ENCODE measurements around the gene RACGAP1. TPM values are rescaled to one million over a fixed set of nuclear protein-coding genes. Genes with fewer than 3 reads are reported as not detected.

The RACGAP1 gene
- total RNA-seq, 1 donor from 2014 or later = 19.9 TPM

DNA sequence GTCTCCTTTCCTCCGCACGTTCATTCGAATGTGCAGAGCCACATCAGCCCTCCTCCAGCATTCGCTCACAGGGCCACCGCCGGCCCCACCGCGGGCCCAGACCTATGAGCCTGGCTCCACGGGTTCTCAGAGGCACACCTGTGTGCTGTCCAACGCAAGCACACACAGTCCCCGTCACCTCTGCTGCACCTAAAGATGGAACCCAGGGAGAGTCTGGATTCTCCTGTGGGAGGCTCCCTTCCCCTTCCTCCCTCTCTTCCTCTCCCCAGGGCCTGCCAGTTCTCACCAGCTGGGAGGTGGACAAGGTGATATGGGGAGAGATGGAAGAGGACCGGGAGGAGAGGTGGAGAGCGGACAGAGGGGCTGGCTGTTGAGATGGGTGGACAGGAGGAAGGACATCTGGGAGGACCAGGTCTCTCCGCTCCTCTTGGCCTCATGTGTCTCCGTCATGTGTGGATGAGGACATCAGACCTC lies 57.5 kb downstream of the RACGAP1 start:
- no peak for DNase-seq

DNA sequence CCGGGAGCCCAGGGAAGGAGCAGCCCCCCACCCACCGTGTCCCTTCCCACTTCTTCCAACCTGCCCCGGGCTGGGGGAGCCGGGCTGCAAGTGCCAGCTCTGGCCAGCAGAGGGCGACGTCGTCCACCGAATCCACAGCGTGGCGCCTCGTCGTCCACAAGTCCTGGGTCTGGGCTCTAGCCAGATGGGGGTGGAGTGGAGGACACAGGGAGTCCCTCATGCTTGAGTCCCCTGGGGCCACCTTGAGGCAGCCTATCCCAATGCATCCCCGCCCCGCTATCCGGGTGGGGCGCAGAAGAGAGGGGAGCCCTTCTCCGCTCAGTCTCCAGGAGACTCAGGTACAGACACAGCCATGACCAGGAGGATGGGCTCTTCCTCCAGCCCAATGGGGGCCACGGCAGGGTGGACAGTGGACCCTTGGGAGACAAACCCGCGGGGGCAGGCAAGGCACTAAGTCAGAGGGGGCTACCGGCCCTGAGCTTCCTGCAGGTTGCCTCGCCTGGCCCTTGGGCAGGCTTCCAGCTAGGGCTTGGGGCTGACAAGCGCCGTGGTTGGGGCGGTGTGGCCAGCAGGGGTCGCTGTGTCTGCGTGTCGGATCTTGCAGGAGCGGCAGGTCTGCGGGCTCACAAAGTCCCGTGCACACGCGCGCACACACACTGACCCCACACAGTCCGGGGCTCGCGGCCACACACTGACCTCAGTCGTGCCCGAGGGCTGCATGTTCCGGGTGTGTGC lies 58.1 kb downstream of the RACGAP1 start:
- peak; percentile 94 for DNase-seq

DNA sequence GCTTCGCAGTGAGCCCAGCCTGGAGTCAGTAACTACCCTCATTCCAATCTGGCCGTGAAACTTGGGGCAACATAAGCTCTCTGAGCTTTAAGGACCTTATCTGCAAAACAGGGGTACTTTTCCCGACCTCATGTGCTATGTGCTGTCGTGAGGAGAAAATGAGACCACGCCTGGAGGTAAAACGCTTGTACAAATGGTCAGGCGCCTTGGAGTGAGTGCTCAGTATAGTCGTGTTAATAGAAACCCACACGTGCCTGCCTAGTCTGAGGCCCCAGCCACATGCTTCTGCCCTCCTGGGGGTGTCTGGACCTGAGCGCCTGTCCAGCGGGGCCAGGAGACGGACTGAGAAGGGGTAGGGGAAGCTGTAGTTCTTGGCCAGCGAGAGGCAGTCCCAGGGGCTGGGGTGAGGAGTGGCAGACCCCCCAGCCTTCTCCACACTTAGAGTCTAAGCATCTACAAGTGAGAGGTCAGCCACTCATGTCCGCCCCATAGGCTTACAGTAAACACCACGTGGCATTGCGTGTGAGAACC lies 58.7 kb downstream of the RACGAP1 start:
- DNase-seq = no peak

GRCh38 chr12:49965836-49966235 lies 59.5 kb downstream of the RACGAP1 start:
- no peak for DNase-seq

- no peak for DNase-seq
Measured at GRCh38 chr12:49964849-49965624, 60.3 kb downstream of the RACGAP1 start.

DNA sequence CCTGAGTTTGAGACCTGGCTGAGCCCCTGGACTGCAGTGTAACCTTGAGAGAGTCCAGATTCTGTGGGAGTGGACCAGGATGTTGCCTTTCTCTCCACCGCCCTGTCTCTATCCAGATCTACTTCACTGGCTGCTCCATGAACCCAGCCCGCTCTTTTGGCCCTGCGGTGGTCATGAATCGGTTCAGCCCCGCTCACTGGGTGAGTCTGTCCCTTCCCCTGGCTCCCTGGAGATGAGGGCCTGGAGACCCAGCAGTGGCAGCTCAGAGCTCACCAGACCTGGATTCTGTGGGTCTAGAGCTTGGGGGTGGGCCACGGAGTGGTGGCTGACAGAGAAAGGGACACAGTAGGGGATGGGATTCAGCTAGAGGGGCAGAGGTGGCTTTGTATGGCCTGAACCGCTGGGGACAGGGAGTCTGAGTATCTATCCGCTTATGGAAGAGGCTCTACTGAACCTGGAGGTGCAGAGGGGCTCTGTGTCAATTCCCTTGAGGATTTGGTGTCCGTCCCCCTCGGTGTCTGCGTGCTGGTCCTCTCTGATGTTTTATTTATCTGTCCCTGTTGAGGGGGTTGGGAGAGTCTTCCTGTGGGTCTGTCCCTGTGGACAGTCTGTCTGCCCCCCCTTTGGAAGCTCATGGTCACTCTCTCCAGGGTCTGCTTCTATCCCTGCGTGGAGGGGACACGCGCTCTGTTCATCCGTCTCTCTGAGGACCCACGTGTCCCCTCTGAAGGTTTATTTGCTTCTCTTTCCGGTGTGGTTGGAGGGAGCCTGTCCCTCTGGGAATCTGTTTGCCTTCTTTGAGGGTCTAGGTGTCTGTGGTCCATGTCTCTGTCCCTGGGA lies 61.1 kb downstream of the RACGAP1 start:
- no peak for DNase-seq

DNA sequence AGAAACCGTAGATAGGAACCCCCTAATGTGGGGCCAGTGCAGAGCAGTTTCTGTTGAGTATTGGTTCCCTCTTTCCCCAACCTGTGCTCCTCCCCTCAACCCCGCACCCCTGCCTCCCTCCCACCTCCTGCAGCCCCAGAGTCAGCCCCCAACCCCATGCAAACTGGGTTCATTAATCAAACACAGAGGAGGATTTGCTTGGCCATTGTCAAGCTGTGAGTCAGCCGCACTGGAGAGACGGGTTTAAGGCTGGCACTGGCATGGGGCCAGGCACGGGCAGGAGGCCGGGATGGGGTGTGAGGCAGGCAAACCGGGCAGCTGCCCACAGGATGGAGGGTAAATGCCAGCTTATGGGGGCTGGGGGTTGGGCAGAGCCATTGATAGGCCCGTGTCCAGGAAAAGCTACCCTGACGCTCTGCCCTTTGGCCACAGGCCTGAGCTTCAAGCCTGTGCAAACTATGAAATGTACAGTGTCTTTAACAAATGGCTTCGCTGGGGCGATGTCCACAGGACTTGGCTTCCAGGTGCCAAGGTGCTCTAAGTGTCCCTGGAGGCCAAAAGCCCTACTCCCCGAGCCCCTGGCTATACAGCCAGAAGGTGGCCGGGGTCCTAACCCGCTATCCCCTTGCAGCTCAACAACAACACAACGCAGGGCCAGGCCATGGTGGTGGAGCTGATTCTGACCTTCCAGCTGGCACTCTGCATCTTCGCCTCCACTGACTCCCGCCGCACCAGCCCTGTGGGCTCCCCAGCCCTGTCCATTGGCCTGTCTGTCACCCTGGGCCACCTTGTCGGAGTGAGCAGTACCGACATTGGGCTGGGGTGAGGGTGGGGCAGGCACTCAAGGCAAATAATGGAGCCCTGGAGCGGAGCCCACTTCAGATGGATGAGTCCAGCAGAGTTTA lies 62.2 kb downstream of the RACGAP1 start:
- peak; percentile 62 for DNase-seq

GRCh38 chr12:49961993-49962764 lies 63.1 kb downstream of the RACGAP1 start:
- DNase-seq = no peak

DNA sequence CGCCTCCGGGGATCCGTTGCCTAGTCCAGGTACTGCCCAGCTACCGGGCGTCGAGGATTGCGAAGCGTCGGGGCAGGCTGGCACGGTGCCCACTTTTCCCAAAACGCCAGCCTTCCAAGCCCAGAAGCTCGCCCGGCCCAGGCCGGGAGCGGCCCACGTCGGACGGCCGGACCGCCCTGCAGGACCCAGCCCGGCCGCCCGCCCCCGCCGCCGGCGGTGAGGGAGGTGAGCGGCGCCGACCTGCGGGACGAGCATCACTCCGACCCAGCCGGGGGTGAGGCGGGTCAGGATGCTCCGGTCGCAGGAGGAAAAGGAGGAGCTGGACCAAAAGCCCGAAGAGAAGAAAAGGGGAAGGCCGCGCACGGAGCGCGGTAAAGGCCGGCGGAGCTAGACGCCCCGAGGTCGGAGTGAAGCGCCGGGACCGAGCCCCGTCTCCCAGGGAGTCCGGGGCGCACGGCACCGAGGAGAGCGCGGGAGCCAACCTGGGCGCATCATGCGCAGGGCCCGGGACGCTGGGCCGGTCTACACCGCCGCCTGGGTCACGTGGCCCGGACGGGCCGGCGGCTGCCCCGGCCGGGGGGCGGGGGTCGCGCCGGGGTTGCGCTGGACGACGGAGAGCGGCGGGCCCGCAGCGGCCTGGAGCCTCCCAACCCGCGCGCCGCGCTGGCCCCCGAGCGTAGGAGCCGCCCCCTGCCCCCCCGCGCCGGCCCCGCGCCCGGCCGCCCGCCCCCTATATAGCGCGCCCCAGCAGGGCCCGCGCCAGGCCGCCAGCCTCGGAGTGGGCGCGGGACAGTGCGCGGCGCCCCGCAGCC lies 64.0 kb downstream of the RACGAP1 start, which contains the start of gene AQP5:
Gene AQP5, plus strand, starts transcription at position 762 of the 812 bp plus-strand sequence. CDS start 146 bp downstream, outside the sequence.
- DNase-seq = no peak

DNA sequence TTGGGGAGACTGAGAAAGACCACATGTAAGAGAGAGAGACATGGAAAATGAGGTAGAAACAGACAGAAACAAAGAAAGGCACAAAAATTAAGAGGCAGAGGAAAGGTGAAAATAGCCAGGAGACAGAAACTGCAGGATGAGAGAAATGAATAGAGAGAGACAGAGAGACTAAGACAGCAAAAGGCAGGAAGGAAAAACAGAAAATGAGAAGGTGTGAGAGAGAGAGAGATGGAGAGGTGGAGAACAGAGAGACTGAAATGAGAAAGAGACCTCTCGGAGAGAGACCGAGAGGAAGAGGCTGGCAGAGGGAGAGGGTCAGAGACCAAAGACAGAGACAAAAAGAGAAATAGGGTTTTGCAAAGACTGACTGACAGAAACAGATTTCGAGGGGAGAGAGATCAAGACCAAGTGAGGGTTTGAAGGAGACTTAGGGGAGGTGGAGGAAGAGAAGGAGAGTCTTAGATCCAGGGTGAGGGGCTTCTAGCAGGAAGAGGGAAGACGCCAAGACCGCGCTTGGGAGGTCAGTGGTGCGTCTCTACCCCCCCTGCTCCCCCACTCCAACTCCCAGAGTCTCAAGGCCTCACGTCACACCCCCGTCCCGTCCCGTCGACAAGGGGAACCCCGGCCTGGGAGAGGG lies 64.7 kb downstream of the RACGAP1 start:
- DNase-seq = no peak

DNA sequence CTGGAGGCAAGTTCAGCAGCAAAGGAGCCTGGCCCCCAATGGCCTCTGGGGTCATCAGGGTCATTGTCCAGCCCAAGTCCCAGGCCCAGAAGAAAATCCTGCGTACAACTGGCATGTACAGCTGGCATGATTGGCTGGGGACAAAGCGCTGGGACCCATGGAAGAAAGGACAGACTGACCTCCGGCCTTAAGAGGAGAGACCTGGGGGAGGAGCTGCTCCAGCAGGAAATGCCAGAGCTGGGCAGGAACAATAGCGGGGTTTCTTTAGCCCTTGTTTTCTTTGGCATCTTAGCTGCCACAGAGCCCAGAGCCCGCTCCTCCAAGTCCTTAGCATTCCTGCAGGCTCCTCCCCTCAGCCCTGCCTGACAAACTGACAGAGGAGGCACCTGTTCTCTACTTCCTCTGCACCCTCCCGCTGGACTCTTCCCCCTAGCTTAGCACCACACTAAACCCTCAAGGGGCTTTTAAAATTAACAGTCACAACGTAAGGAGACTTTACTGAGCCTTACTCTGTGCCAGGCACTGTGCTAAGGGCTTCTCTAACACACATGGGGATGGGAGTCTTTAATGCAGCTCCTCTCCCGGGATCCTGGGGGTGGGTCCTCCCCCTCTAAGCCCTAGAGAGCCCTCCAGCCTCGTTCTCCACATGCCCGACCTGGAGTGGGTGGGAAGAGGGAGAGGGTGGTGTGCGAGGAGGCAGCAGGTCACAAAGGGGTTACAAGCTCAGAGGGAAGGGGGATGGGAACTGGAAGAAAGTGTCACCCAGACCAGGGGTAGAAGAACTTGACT lies 65.4 kb downstream of the RACGAP1 start:
- peak; percentile 93 for DNase-seq

- DNase-seq = no peak
Measured at GRCh38 chr12:49957570-49957967, 67.7 kb downstream of the RACGAP1 start.

- DNase-seq = no peak
Measured at GRCh38 chr12:49956663-49957569, 68.4 kb downstream of the RACGAP1 start.

DNA sequence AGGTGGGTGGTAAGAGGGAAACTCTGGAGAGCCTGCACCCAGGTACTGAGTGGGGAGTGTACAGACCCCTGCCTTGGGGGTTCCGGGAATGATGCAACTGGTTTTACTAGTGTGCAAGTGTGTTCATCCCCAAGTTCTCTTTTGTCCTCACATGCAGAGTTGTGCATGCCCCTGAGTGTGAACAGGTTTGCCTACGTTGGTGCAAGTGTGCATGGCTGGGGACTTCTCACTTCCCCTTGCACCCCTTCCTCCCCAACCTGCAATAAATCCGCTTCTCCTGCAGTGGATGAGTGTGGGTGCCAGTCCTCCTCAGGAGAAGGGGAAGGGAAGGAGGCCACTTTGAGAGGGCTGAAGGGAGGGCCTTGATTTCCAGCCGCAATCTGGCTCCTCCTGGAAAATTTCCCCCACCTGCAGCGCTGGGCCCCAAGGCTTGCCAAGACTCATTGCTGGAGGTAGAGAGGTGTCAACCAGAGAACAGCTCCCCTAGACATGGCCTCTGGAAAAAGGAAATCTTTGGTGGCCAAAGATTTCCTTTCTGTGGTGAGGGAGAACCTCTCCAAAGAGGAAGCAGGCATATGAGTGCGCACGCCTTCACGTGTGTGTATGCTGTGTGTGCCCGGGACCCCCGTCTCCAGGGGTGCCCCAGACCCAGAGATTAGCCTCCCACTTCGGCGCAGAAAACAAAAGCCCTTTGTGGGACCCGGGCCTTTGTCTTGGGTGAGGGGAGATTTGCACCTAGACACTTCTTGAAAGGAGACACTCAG lies 69.2 kb downstream of the RACGAP1 start:
- no peak for DNase-seq

DNA sequence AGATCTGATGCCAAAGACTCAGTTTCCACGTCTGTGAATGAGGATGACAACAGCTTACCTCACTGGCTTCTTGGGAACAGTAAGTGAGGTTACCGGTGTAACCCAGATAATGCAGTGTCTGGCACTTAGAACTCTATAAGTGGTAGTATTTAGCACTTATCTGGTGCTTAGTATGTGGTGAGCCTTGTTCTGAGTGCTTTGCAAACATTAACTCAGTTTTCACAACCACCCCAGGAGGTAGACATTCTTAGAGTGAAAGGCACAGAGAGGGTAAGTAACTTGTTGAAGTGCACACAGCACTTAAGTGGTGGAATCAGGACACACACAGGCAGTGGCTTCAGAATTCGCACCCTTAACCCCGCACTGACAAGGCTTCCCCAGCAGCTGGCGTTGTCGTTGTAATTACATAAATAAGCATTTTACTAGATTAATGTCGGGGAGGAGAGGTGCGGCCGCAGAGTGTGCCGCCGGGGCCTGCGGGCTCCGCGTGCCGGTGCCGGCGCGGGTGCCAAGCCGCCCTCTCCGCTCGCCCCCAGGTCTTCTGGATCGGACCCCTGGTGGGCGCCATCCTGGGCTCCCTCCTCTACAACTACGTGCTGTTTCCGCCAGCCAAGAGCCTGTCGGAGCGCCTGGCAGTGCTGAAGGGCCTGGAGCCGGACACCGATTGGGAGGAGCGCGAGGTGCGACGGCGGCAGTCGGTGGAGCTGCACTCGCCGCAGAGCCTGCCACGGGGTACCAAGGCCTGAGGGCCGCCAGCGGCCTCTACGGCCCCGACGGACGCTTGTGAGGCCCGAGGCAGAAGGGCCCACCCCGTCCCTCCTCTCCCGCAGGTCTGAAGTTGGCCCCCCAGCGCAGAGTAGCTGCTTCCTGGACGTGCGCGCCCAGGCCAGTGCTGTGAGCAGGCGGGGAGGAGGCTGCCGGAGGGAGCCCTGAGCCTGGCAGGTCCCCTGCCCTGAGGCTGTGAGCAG lies 70.1 kb downstream of the RACGAP1 start:
- DNase-seq = no peak

Measured in dermis blood vessel endothelial cell (primary cell).